Embryonic facial prominence (tissue), 1 donor: Measurements from ENCODE around the gene APPBP2.
A peak's percentile ranks its signal among the peaks of the same experiment; 100 is the strongest.
"Not testable (repeated sequence)": the region's sequence is repeated elsewhere in the genome, so short reads cannot be mapped to it uniquely, and the experiment has no call there.

Source experiments
- DNase-seq: peaks from one replicate; pipeline ENCODE4 v3.0.0-alpha.2; 2016; ENCODE audit errors: extremely low spot score

The APPBP2 gene

DNA sequence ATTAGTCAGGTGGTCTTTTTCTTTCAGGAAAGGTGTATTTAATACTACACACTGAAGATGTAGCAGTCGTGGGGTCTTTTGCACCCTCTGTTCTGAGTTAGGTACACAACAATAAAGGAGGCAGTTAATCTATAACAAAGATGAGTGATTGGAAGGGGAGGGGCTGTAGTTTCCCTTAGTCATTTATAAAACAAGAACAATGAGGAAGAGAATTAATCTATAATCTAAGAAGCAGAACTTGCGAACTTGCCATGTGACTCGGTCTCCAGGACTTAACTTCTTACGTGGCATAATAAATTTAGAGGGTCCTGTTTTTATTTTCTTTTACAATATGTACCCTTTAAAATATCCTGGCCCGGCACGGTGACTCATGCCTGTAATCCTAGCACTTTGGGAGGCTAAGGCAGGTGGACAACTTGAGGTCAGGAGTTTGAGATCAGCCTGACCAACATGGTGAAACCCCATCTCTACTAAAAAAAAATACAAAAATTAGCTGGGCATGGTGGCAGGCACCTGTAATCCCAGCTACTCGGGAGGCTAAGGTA is 8.6 kb upstream of the APPBP2 start:
- DNase-seq, result no peak

DNA sequence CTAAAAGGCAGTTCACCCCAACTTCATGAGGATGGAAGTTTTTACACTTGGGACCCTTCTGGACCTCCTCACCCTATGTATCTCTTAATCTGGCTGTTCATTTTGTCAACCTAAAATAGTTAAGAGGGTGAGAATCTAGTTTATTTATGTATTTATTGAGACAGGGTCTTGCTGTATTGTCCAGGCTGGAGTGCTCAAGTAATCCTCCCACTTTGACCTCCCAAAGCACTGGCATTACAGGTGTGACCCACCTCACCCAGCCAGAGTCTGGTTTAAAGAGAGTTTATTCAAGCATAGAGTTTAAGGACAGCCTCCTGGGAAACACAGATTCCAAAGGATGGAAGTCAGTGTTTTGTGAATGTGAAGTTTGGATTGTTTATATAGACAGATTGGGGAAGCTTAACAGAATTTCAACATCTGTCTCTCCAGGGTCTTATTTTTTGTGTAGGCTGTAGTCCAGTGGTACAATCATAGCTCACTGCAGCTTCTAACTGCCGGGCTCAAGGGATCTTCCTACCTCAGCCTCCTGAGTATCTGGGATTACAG is 8.0 kb upstream of the APPBP2 start:
- DNase-seq, result no peak

DNA sequence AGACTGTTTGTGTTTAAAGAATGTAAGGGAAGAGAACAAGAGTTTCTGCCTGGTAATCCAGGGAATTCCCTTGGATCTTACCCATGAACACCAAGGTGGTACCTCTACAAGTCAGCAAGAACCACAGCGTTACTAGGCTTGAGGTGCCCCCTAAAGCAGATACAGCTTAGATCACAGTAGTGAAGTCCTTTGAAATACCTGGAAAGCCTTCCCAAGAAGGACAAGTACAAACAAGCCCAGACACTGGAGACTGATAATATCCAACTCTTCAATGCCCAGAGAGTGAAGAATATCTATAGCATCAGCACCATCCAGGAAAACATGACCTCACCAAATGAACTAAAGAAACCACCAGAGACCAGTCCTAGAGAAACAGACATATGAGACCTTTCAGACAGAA is 3.8 kb upstream of the APPBP2 start:
- DNase-seq, result no peak

DNA sequence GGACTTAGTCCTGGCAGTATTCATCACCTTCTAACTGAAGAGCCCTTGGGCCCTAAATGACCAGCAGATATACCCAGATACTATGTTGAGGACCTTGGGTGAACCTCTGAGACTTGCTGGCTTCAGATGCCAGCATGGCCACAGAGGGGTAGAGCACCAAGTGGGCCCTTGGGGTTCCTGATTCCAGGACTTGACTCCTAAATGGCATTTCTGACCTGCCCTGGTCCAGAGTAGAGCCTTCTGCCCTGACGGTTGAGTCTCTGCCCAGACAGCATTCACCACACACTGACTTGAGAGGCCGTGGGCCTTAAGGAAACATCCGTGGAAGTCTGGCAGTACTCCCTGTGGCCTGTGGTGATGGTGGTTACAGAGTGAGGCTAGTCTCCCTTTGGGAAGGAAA is 2.8 kb upstream of the APPBP2 start:
- DNase-seq, result no peak

- no peak for DNase-seq
These were observed 1.7 kb upstream of the APPBP2 start for GRCh38 chr17:60527701-60528100.

- peak; percentile 14 for DNase-seq
These were observed 684 bp upstream of the APPBP2 start for GRCh38 chr17:60526726-60527125.

DNA sequence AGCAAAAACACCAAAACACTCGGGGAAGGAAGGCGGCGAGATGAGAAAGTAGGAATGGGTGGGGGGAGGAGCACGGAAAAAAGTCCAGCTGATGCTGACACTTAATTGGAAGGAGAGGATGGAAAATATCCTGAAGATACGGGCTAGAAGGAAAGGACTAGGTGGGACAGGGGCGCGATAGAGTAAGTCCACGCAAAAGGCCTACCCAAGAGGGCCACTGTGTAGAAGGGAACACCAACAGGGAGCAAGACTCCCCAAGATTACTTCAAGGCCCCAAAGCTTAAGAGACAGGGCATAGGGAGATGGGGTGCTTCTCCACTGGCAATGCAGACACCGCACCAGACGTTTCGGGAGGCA is 736 bp downstream of the APPBP2 start:
- DNase-seq, result peak; percentile 13

GRCh38 chr17:60524463-60525327 is 1.3 kb downstream of the APPBP2 start:
- no peak for DNase-seq

DNA sequence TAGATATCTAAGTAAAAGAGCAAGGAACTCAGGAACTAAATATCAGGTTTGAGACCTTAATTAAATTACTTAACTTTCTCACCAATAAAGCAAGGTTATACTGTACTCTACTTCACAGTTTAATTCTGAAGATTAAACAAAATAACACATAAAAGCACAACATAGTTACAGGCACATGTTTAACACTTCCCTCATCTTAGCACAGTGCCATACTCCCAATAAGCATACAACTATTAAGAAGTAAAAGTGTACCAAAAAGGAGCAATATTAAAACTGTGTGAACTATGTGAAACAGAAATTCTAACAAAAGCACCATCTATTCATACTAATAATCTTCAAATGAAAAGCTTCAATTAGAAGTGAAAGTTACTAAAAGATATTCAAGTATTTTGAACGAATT is 2.2 kb downstream of the APPBP2 start:
- no peak for DNase-seq

DNA sequence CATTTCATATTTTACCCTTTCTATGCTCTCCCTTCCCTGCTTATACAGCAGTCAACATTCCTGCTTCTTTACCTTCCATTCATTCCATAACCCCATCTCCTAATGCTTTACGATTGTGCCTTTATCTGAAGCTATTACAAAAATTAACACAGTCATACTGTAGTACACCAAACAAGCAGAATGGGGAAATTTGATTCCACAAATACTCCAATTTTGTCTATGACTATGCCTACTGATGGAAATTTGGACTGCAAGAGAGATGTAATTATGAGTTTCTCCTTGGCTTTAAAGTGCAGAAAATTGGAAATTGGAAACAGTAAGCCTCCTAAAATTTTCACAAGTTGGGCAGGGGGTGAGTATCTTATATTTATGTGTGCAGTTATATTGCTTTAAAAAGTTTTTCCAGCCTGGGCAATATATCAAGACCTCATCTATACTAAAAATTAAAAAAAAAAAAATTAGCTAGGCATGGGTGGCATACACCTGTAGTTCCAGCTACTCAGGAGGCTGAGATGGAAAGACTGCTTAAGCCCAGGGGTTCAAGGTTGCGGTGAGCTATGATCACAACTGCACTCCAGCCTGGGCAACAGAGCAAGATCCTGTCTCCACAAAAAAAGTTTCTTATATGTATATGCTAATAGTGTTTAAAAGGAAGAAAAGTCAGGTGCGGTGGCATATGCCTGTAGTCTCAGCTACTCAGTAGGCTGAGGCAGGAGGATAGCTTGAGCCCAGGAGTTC is 3.0 kb downstream of the APPBP2 start:
- no peak for DNase-seq

DNA sequence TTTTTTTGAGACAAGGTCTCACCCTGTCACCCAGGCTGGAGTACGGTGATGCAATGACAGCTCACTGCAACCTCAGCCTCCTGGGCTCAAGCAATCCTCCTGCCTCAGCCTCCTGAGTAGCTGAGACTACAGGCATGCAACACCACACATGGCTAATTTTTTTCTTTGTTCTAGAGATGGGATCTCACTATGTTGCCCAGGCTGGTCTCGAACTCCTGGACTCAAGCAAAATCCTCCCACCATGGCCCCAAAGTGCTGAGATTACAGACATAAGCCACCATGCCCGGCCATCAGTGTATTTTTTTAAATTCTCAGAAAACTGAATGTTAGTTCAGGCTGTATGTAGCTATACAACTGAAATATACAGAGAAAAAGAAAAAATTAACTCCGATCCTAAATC is 6.2 kb downstream of the APPBP2 start:
- no peak for DNase-seq

GRCh38 chr17:60515683-60516082 is 10.4 kb downstream of the APPBP2 start:
- not testable (repeated sequence) for DNase-seq

- not testable (repeated sequence) for DNase-seq
These were observed 10.8 kb downstream of the APPBP2 start for GRCh38 chr17:60515199-60515598.

GRCh38 chr17:60514500-60514899 is 11.5 kb downstream of the APPBP2 start:
- no peak for DNase-seq

DNA sequence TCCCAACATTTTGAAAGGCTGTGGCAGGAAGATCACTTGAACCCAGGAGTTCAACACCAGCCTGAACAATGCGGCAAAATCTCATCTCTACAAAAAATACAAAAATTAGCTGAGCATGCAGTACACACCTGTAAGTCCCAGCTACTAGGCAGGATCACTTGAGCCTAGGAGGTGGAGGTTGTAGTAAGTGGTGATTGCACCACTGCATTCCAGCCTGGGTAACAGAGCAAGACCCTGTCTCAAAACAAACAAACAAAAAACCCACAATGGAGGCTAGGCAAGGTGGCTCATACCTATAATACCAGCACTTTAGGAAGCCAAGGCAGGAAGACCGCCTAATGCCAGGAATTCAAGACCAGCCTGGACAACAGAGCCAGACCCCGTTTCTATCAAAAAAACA is 12.0 kb downstream of the APPBP2 start:
- no peak for DNase-seq

DNA sequence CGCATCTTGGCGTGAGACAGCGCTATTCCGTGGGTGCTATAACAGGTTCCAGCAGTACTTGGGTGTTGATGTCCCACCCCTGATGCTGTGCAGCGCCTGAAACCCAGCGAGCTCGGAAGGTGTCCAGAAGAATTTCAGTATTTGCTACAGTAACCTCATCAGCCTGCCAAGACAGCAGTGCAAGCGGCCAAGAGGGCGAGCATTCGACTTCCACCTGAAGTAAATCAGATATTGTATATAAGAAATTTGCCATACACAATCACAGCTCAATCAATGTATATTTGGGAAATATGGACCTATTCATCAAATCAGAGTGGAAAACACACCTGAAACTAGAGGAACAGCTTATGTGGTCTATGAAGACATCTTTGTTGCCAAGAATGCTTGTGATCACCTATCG is 13.0 kb downstream of the APPBP2 start:
- no peak for DNase-seq

DNA sequence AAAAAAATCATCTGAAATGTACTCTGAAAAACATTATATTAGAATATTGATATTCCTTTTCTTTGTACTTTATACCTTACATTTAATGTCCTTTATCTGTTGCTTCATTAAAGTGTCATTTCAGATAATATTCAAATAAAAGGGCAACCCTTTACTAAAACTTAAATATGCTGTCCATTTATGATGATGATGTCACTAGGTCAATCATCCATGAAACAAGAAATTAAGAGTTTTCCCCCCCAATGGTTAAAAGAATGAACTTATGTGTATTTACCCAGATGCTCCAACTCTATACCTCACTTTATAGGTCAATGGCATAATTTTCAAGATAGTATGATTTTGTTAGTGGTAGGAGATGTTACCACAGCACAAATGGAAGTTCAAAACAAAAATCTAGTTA is 15.3 kb downstream of the APPBP2 start:
- DNase-seq, result no peak

- no peak for DNase-seq
These were observed 16.0 kb downstream of the APPBP2 start for GRCh38 chr17:60510031-60510430.

DNA sequence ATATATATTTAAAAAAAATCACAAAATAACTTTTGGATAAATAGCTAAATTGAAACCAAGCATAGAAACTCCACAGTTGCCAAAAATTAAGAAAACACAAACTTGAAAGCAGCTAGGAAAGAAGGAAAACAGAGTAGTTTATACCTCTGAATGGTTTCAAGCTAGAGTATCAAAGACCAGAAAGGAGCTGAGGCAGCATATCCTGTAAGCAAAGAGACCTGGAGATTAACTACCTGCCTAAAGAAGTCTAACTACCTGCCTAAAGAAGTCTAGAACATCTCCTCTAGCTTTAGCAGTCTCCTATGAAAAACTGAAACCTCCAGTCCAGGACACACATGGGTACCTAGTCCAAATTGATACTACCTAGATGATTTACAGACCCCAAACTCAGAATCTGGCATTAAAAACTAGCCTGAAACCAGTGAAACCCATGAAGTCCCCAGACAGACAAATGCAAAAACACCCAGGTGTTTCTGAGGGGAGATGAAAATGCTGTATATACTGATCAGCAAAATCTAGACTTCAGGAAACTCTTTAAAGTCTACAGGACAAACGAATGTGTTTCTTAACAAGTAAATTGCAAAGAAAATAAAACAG is 17.6 kb downstream of the APPBP2 start:
- DNase-seq, result no peak

- DNase-seq, result no peak
These were observed 19.7 kb downstream of the APPBP2 start for GRCh38 chr17:60506312-60506711.

GRCh38 chr17:60502145-60502544 is 23.9 kb downstream of the APPBP2 start:
- no peak for DNase-seq

DNA sequence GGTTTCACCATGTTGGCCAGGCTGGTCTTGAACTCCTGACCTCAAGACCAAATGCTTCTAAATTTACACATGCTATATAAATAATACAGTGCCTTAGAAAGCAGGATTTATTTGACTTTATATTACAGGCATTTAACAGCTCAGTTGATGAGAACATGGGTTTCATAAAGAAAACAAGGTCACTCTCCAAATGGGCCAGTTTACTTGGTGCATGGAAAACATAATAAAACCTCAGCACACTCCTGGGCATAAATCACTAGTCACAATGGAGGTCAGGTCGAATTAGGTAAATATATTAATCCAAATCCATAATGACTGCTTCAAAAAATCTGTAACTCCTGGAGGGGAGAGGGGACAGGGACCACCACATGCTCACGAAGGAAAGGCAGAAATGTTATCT is 24.5 kb downstream of the APPBP2 start:
- DNase-seq, result no peak
